H1 (cell line): ENCODE results near the gene FAM50A. TPM values are rescaled to one million over a fixed set of nuclear protein-coding genes. Genes with fewer than 3 reads are reported as not detected.

Experiments used
- CTCF ChIA-PET: fragments of 300-600 bp; sonication (Branson Sonifier 250); formaldehyde crosslinking; loops from one replicate; lab custom pipeline; 2021; ENCODE audit not compliant: partially characterized antibody; lab: Charles Lee
- POLR2A ChIA-PET: fragments of 300-600 bp; sonication (Branson Sonifier 250); formaldehyde crosslinking; loops from one replicate; lab custom pipeline; 2021; ENCODE audit warnings: inconsistent platforms; ENCODE audit not compliant: partially characterized antibody; lab: Charles Lee
- DNase-seq, 2 experiments: peaks; one replicate each; pipeline versions ENCODE4 v3.0.0 to v3.0.0-alpha.2; 2010 to 2022; ENCODE audit warnings: low spot score in 2 of 2, low read depth in 1 of 2, mixed read lengths in 1 of 2
- FAIRE-seq: peaks from 2 replicates; lab custom pipeline; 2011; peaks lifted over from hg19 to GRCh38; lab: Jason Lieb, UNC
- H2AFZ ChIP-seq: 2 replicates; pipeline ENCODE4 v1.8.1; 2012; ENCODE audit warnings: low read length, inconsistent platforms
- H2AK5ac ChIP-seq: 2 replicates; pipeline ENCODE4 v1.6.1; 2013; ENCODE audit warnings: low read depth, low read length
- H2BK120ac ChIP-seq: replicated peaks from 2 replicates; pipeline ENCODE3; 2013; ENCODE audit warnings: low read depth, low read length, inconsistent platforms
- H2BK12ac ChIP-seq: 2 replicates; pipeline ENCODE4 v1.6.1; 2013; ENCODE audit warnings: low read depth, low read length
- H2BK15ac ChIP-seq: 2 replicates; pipeline ENCODE4 v1.6.1; 2013; ENCODE audit warnings: low read length
- H2BK20ac ChIP-seq: 2 replicates; pipeline ENCODE4 v1.6.1; 2013; ENCODE audit warnings: low read length
- H2BK5ac ChIP-seq: 2 replicates; pipeline ENCODE4 v1.6.1; 2013; ENCODE audit warnings: low read depth, low read length
- H3K14ac ChIP-seq: 2 replicates; pipeline ENCODE4 v1.6.1; 2013; ENCODE audit warnings: inconsistent platforms; ENCODE audit not compliant: insufficient read length
- H3K18ac ChIP-seq: 2 replicates; pipeline ENCODE4 v1.6.1; 2013; ENCODE audit warnings: low read length; ENCODE audit errors: extremely low read depth
- H3K23ac ChIP-seq: 2 replicates; pipeline ENCODE4 v1.6.1; 2013; ENCODE audit warnings: inconsistent platforms; ENCODE audit not compliant: insufficient read length
- H3K23me2 ChIP-seq: 2 replicates; pipeline ENCODE4 v1.6.1; 2013; ENCODE audit warnings: low read depth, low read length
- H3K27ac ChIP-seq: 2 replicates; pipeline ENCODE4 v1.6.1; 2011; ENCODE audit warnings: low read depth, low read length, inconsistent platforms
- H3K27me3 ChIP-seq, 4 experiments: replicated peaks in 1 of 4; 1 replicate in 1 of 4; 2 replicates in 3 of 4; pipeline versions ENCODE4 v1.6.1 to v1.8.1; 2011 to 2013; ENCODE audit warnings: low read length in 3 of 4, mild to moderate bottlenecking in 3 of 4, inconsistent platforms in 2 of 4, mixed read lengths in 2 of 4, moderate library complexity in 1 of 4; ENCODE audit not compliant: control insufficient read depth in 3 of 4, insufficient read depth in 3 of 4; ENCODE audit errors: extremely low read depth in 1 of 4
- H3K36me3 ChIP-seq, 4 experiments: 2 replicates each; pipeline versions ENCODE4 v1.6.1 to v1.8.1; 2011 to 2013; ENCODE audit warnings: mild to moderate bottlenecking in 4 of 4, low read length in 3 of 4, moderate library complexity in 2 of 4, control low read depth in 1 of 4, inconsistent platforms in 1 of 4; ENCODE audit not compliant: insufficient read depth in 4 of 4, control insufficient read depth in 2 of 4
- H3K4ac ChIP-seq: replicated peaks from 2 replicates; pipeline ENCODE3; 2013; ENCODE audit warnings: low read length, low read depth, mixed read lengths, inconsistent platforms; ENCODE audit not compliant: insufficient read length
- H3K4me1 ChIP-seq, 4 experiments: replicated peaks in 1 of 4; 1 replicate in 1 of 4; 2 replicates in 3 of 4; pipeline versions ENCODE4 v1.6.1 to v1.8.1; 2011 to 2013; ENCODE audit warnings: low read length in 3 of 4, inconsistent platforms in 2 of 4, mixed read lengths in 1 of 4; ENCODE audit not compliant: insufficient read depth in 4 of 4, control insufficient read depth in 3 of 4
- H3K4me2 ChIP-seq, 2 experiments: 2 replicates each; pipeline versions ENCODE4 v1.6.1 to v1.8.1; 2011 to 2013; ENCODE audit warnings: low read depth in 2 of 2, low read length in 2 of 2, control low read depth in 1 of 2, inconsistent platforms in 1 of 2, mild to moderate bottlenecking in 1 of 2; ENCODE audit not compliant: insufficient read depth in 1 of 2
- H3K4me3 ChIP-seq, 4 experiments: fragments of 200-600, 300-600 bp in 1 of 4; sonication (generic), shearing (Covaris generic), sonication (Bioruptor Twin) in 1 of 4; 2 replicates each; pipeline versions ENCODE4 v1.5.1 to v1.8.1; 2011 to 2016; ENCODE audit warnings: low read length in 4 of 4, low read depth in 3 of 4, control low read depth in 2 of 4, inconsistent platforms in 2 of 4, mild to moderate bottlenecking in 2 of 4, mixed read lengths in 1 of 4, moderate library complexity in 1 of 4; ENCODE audit not compliant: insufficient read depth in 2 of 4; ENCODE audit errors: extremely low read depth in 1 of 4
- H3K56ac ChIP-seq: replicated peaks from 2 replicates; pipeline ENCODE3; 2013; ENCODE audit warnings: low read depth, mild to moderate bottlenecking, mixed read lengths, low read length, inconsistent platforms; ENCODE audit not compliant: insufficient read length
- H3K79me1 ChIP-seq: 2 replicates; pipeline ENCODE4 v1.6.1; 2013; ENCODE audit warnings: low read depth, low read length, control low read depth
- H3K79me2 ChIP-seq, 2 experiments: 2 replicates each; pipeline versions ENCODE4 v1.6.1 to v1.8.1; 2012 to 2013; ENCODE audit warnings: low read length in 2 of 2, mild to moderate bottlenecking in 2 of 2, inconsistent platforms in 1 of 2; ENCODE audit not compliant: insufficient read depth in 2 of 2, control insufficient read depth in 1 of 2
- H3K9ac ChIP-seq, 4 experiments: replicated peaks in 1 of 4; 1 replicate in 1 of 4; 2 replicates in 3 of 4; pipeline versions ENCODE4 v1.6.1 to v1.8.1; 2011 to 2013; ENCODE audit warnings: low read depth in 3 of 4, low read length in 3 of 4, control low read depth in 2 of 4, mild to moderate bottlenecking in 2 of 4, moderate library complexity in 2 of 4, inconsistent platforms in 1 of 4; ENCODE audit errors: extremely low read depth in 1 of 4
- H3K9me3 ChIP-seq, 2 experiments: 2 replicates each; pipeline versions ENCODE4 v1.6.1 to v1.8.1; 2012 to 2013; ENCODE audit warnings: mild to moderate bottlenecking in 2 of 2, moderate library complexity in 2 of 2, control low read depth in 1 of 2, inconsistent platforms in 1 of 2, low read depth in 1 of 2, low read length in 1 of 2, mixed read lengths in 1 of 2; ENCODE audit not compliant: insufficient read depth in 2 of 2
- H4K20me1 ChIP-seq, 2 experiments: replicated peaks in 1 of 2; 2 replicates each; pipeline versions ENCODE3 to v1.8.1; 2011 to 2013; ENCODE audit warnings: inconsistent platforms in 2 of 2, low read length in 2 of 2, mild to moderate bottlenecking in 1 of 2; ENCODE audit not compliant: insufficient read depth in 2 of 2, control insufficient read depth in 1 of 2
- H4K5ac ChIP-seq: 2 replicates; pipeline ENCODE4 v1.6.1; 2013; ENCODE audit warnings: low read length, low read depth, mixed read lengths, inconsistent platforms; ENCODE audit not compliant: insufficient read length
- H4K8ac ChIP-seq: 2 replicates; pipeline ENCODE4 v1.8.0; 2013; ENCODE audit warnings: mild to moderate bottlenecking, moderate library complexity, low read length, inconsistent platforms; ENCODE audit not compliant: insufficient read depth; ENCODE audit errors: extremely low read depth
- H4K91ac ChIP-seq: replicated peaks from 2 replicates; pipeline ENCODE3; 2013; ENCODE audit warnings: low read length, mixed read lengths, inconsistent platforms; ENCODE audit not compliant: insufficient read length
- CEBPB ChIP-seq: IDR thresholded peaks from 2 replicates; pipeline ENCODE4 v1.6.1; 2012; ENCODE audit warnings: low read depth, low read length
- CHD2 ChIP-seq: IDR thresholded peaks from 2 replicates; pipeline ENCODE4 v1.6.1; 2012; ENCODE audit warnings: low read length, improper control_type of control experiment
- CTBP2 ChIP-seq: IDR thresholded peaks from 2 replicates; pipeline ENCODE4 v1.7.0; 2011; ENCODE audit warnings: borderline replicate concordance, mild to moderate bottlenecking, moderate library complexity, mixed read lengths, low read length; ENCODE audit not compliant: insufficient read depth, insufficient read length
- NANOG ChIP-seq: IDR thresholded peaks from 2 replicates; pipeline ENCODE4 v1.6.1; 2011; ENCODE audit warnings: low read length, low read depth, mild to moderate bottlenecking, inconsistent platforms; ENCODE audit not compliant: insufficient read depth, poor library complexity, severe bottlenecking
- NRF1 ChIP-seq: IDR thresholded peaks from 2 replicates; pipeline ENCODE4 v1.6.1; 2011; ENCODE audit warnings: mild to moderate bottlenecking, low read depth, low read length, improper control_type of control experiment
- PHF8 ChIP-seq: fragments of 200-600 bp; sonication (generic); conservative IDR thresholded peaks from 2 replicates; pipeline ENCODE4 v1.7.1; 2012; ENCODE audit warnings: low read depth, mild to moderate bottlenecking, inconsistent platforms, low read length, moderate library complexity
- POLR2A ChIP-seq, 2 experiments: IDR thresholded peaks; 1 replicate in 1 of 2; 2 replicates in 1 of 2; pipeline ENCODE4 v1.6.1; 2011; ENCODE audit warnings: low read depth in 2 of 2, low read length in 2 of 2, mild to moderate bottlenecking in 2 of 2; ENCODE audit errors: control extremely low read depth in 1 of 2
- SP4 ChIP-seq: IDR thresholded peaks from 2 replicates; pipeline ENCODE4 v1.6.1; 2012; ENCODE audit warnings: low read length, inconsistent platforms
- SRF ChIP-seq: IDR thresholded peaks from 2 replicates; pipeline ENCODE4 v1.6.1; 2011; ENCODE audit warnings: mild to moderate bottlenecking, low read depth, low read length, moderate library complexity
- TCF12 ChIP-seq: IDR thresholded peaks from 2 replicates; pipeline ENCODE4 v1.6.1; 2011; ENCODE audit warnings: low read depth, mild to moderate bottlenecking, low read length
- ZNF274 ChIP-seq: IDR thresholded peaks from 2 replicates; pipeline ENCODE4 v1.7.0; 2012; ENCODE audit warnings: low read length, borderline replicate concordance; ENCODE audit errors: extremely low read depth
- WGBS, 2 experiments: shearing (Covaris generic) in 1 of 2; methylation state at CpG; one replicate each; pipeline versions ENCODE4 v1.1.6 to v1.1.7; 2013 to 2015; ENCODE audit warnings: low lambda C conversion rate in 2 of 2, mixed read lengths in 2 of 2, inconsistent platforms in 1 of 2, low coverage in 1 of 2, missing lambda C conversion rate in 1 of 2; ENCODE audit not compliant: insufficient replicate concordance in 2 of 2, insufficient coverage in 1 of 2, insufficient read length in 1 of 2; ENCODE audit errors: extremely low coverage in 1 of 2, missing lambda C conversion rate in 1 of 2; 5-methylcytosine and 5-hydroxymethylcytosine counted together
- polyA plus RNA-seq, 7 experiments: library from polyadenylated mRNA; depleted of rRNA in 3 of 7; stranded (reverse) in 5 of 7; unstranded in 2 of 7; fragments of >200 nt in 5 of 7; fragments of 200-250 nt in 2 of 7; gene quantifications; 1 replicate in 5 of 7; 2 replicates in 1 of 7; 4 replicates in 1 of 7; pipeline versions ENCODE4 v1.2.1 to v1.2.3, GENCODE V29; 2011 to 2013; ENCODE audit warnings: missing spikeins in 2 of 7, mixed read lengths in 2 of 7
- total RNA-seq: library from RNA; stranded (reverse); fragmentation: NEBNext Ultra II Directional; extraction: Animal tissue kit (Norgen Biotek cat#: 25700); gene quantifications from 2 replicates; pipeline ENCODE4 v1.2.1, GENCODE V29; 2021
- TF ChIP-seq, protein P1 (sequence below): IDR thresholded peaks from 2 replicates; pipeline ENCODE4 v1.6.1; 2012; ENCODE audit warnings: inconsistent platforms
- TF ChIP-seq, protein P2 (sequence below): IDR thresholded peaks from 2 replicates; pipeline ENCODE4 v1.6.1; 2011; ENCODE audit warnings: low read length, improper control_type of control experiment

The FAM50A gene
- total and polyA plus RNA-seq, 2 of the 8 experiments (the other 6 are each of a cell fraction or from before 2014, with no cell fraction given): 30.7 to 48.7 TPM

DNA sequence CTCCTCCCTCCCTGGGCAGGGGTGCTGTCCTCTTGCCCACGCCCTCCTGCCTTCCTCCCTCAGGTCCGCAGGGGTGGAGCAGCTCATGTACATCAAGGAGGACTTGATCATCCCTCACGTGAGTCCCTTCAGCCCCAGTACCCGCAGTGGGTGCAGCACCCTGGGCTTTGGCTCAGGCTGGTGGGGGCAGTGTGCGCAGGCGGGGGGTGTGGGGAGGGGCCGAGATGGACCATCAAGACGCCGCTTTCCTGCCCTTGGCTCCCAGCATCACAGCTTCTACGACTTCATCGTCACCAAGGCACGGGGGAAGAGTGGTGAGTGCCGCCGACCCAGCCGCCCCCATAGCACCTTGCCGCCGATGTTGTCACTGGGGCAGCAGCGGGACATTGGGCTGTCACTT is 5.7 kb downstream of the FAM50A start:
- no peak for FAIRE-seq
- no peak for TF ChIP-seq TCF12
- TF ChIP-seq PHF8: no peak
- no peak for TF ChIP-seq NRF1
- no peak for TF ChIP-seq NANOG
- no peak for TF ChIP-seq CHD2
- no peak for TF ChIP-seq SRF
- TF ChIP-seq, protein P1, sequence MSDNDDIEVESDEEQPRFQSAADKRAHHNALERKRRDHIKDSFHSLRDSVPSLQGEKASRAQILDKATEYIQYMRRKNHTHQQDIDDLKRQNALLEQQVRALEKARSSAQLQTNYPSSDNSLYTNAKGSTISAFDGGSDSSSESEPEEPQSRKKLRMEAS: no peak
- TF ChIP-seq ZNF274: no peak
- no peak for TF ChIP-seq SP4
- TF ChIP-seq, protein P2, sequence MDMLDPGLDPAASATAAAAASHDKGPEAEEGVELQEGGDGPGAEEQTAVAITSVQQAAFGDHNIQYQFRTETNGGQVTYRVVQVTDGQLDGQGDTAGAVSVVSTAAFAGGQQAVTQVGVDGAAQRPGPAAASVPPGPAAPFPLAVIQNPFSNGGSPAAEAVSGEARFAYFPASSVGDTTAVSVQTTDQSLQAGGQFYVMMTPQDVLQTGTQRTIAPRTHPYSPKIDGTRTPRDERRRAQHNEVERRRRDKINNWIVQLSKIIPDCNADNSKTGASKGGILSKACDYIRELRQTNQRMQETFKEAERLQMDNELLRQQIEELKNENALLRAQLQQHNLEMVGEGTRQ: no peak
- TF ChIP-seq POLR2A (IDR thresholded peaks at IDR 0.05; ENCODE audit: control extremely low read depth in 1 of 2, low read depth in 2 of 2, low read length in 2 of 2): no peak
- TF ChIP-seq CTBP2: no peak
- no peak for TF ChIP-seq CEBPB

More for the DNA sequence above, 5.7 kb downstream of the FAM50A start:
- Histone ChIP-seq H3K9me3 (no peaks in the 10 kb centered on the region), H2BK20ac (no peak overlapping the region), H3K18ac (no peak overlapping the region), H2AK5ac (no peak overlapping the region), H3K56ac (no peak overlapping the region), H3K23me2 (no peaks in the 10 kb centered on the region; the same call in 1 of the 2 replicates), H2BK12ac (no peak overlapping the region), H3K23ac (no peak overlapping the region), H2BK15ac (no peak overlapping the region), H4K5ac (no peak overlapping the region), H3K27ac (no peak overlapping the region), H4K20me1 (peaks cover 0 to 2% of the 10 kb centered on the region in 2 experiments), H4K91ac (no peak overlapping the region), H2BK120ac (no peak overlapping the region), H2BK5ac (no peak overlapping the region), H3K27me3 (no peaks in the 10 kb centered on the region), H2AFZ (no peak overlapping the region), H3K4me3 (no peak overlapping the region), H4K8ac (no peak overlapping the region), H3K79me2 (no peaks in the 10 kb centered on the region; a peak in 1 of 4 replicates), H3K79me1 (no peaks in the 10 kb centered on the region; the same call in 1 of the 2 replicates), H3K36me3 (peaks cover 0 to 17% (median 5%) of the 10 kb centered on the region in 4 experiments; a peak in 5 of 8 replicates), H3K4me2 (no peak overlapping the region), H3K9ac (no peak overlapping the region), H3K4ac (no peak overlapping the region), H3K14ac (no peak overlapping the region), H3K4me1 (peaks cover 0 to 3% (median 0%) of the 10 kb centered on the region in 4 experiments; a peak in 1 of 7 replicates)
- ChIA-PET CTCF (interaction anchor here (1.0 to 1.4 kb wide), 3 partner anchors 28 to 78 kb away, joined by 3 read pairs; no protein-coding TSS in a partner anchor), POLR2A (interaction anchor here (0.6 to 1.4 kb wide), 5 partner anchors 8 to 50 kb away, joined by 3 to 4 read pairs (median 3); partner anchors contain the start of gene PLXNA3)
- WGBS, 2 experiments: 90% methylated on average over 2 of the region's 18 CpGs; no CpG with 5 or more reads in 1 of the 2 experiments
- no peak for DNase-seq
